Breast epithelium (tissue), 3 donors: ENCODE results near the gene DMD.

ENCODE experiments used
- POLR2A ChIP-seq: fragments of 450-650 bp; IDR thresholded peaks from one replicate; pipeline ENCODE4 v1.6.1; 2016; ENCODE audit warnings: antibody characterized with exemption, mild to moderate bottlenecking, moderate library complexity
- POLR2AphosphoS5 ChIP-seq, 3 donors: sonication (generic); formaldehyde crosslinking; IDR thresholded peaks; one replicate each; pipeline ENCODE4 v1.6.1; 2017; ENCODE audit warnings: antibody characterized with exemption in 3 of 3
- TF ChIP-seq, protein P1 (sequence below), 3 donors: fragments of 450-650 bp; IDR thresholded peaks; one replicate each; pipeline ENCODE4 v1.5.1; 2016 to 2017; ENCODE audit warnings: antibody characterized with exemption in 3 of 3, mild to moderate bottlenecking in 3 of 3, moderate library complexity in 3 of 3

DNA sequence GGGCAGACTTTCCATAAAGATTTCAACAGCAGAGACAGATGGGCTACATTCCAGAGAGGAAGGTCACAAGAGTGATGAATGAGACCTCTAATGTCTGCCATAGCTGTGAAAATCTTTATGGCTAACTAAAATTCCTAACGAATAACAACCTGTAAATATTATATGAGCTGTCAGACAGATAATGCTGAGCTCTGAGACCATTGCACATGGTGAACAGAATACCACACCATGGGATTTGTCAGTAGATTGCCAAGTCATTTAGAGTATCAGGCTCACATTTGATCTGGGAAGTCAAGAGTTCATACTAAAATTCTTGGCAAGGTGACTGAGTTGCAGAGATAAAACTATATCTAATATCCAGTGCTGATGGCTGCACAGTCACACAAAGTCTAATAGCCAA lies 1880.3 kb downstream of the DMD start:
- TF ChIP-seq, protein P1, sequence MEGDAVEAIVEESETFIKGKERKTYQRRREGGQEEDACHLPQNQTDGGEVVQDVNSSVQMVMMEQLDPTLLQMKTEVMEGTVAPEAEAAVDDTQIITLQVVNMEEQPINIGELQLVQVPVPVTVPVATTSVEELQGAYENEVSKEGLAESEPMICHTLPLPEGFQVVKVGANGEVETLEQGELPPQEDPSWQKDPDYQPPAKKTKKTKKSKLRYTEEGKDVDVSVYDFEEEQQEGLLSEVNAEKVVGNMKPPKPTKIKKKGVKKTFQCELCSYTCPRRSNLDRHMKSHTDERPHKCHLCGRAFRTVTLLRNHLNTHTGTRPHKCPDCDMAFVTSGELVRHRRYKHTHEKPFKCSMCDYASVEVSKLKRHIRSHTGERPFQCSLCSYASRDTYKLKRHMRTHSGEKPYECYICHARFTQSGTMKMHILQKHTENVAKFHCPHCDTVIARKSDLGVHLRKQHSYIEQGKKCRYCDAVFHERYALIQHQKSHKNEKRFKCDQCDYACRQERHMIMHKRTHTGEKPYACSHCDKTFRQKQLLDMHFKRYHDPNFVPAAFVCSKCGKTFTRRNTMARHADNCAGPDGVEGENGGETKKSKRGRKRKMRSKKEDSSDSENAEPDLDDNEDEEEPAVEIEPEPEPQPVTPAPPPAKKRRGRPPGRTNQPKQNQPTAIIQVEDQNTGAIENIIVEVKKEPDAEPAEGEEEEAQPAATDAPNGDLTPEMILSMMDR (IDR thresholded peaks at IDR 0.05), result no peak
- TF ChIP-seq POLR2A, result no peak
- TF ChIP-seq POLR2AphosphoS5 (IDR thresholded peaks at IDR 0.05), result no peak
